Ovary (tissue), 9 donors: ENCODE results near the gene SLC22A1. TPM values are rescaled to one million over a fixed set of nuclear protein-coding genes. Genes with fewer than 3 reads are reported as not detected.

Experiments used
- DNase-seq, 5 donors: peaks; one replicate each; pipeline ENCODE4 v3.0.0-alpha.2; 2019 to 2020
- H3K27ac ChIP-seq, 2 donors: fragments of 200-600 bp; one replicate each; pipeline versions ENCODE4 v1.5.1 to v1.8.0; 2019 to 2022
- H3K27me3 ChIP-seq: fragments of 200-600 bp; one replicate; pipeline ENCODE4 v1.8.0; 2022
- H3K36me3 ChIP-seq: fragments of 200-600 bp; sonication (generic); one replicate; pipeline ENCODE4 v1.5.1; 2019
- H3K4me1 ChIP-seq: one replicate; pipeline ENCODE4 v1.8.1; 2013; ENCODE audit warnings: mild to moderate bottlenecking, moderate library complexity; ENCODE audit not compliant: insufficient read depth
- H3K4me3 ChIP-seq: fragments of 200-600 bp; sonication (generic); one replicate; pipeline ENCODE4 v1.5.1; 2017
- H3K9me3 ChIP-seq, 2 donors: fragments of 200-600 bp in 1 of 2; sonication (generic) in 1 of 2; one replicate each; pipeline versions ENCODE4 v1.5.1 to v1.8.1; 2013 to 2019; ENCODE audit warnings: mild to moderate bottlenecking in 1 of 2, moderate library complexity in 1 of 2
- EP300 ChIP-seq: sonication (generic); formaldehyde crosslinking; IDR thresholded peaks from one replicate; pipeline ENCODE4 v1.6.1; 2017; ENCODE audit warnings: antibody characterized with exemption
- POLR2A ChIP-seq: fragments of 450-650 bp; IDR thresholded peaks from one replicate; pipeline ENCODE4 v1.6.1; 2017; ENCODE audit warnings: antibody characterized with exemption, mild to moderate bottlenecking, moderate library complexity
- WGBS, 3 donors: extraction: QIAGEN DNeasy Blood & Tissue Kit in 1 of 3; methylation state at CpG; one replicate each; pipeline versions ENCODE4 v1.1.5 to v1.1.7; 2013 to 2017; 5-methylcytosine and 5-hydroxymethylcytosine counted together
- intact Hi-C, 4 donors: fragments of 100-400 bp; cut with DNase I; formaldehyde crosslinking; loops; one replicate each; pipeline versions ENCODE4 v1.11.0 to v1.15.1; 2022 to 2023
- polyA plus RNA-seq, 2 donors: library from polyadenylated mRNA; stranded (reverse); fragments of 200-250 nt in 1 of 2; fragments of 350-450 nt in 1 of 2; fragmentation: Illumina TruSeq in 1 of 2; extraction: RNeasy Lipid Tissue Mini Kit (QIAGEN cat#74804) in 1 of 2; gene quantifications; one replicate each; pipeline ENCODE4 v1.2.3, GENCODE V29; 2013 to 2014
- total RNA-seq, 7 donors: library from RNA; depleted of rRNA in 2 of 7; stranded (reverse); fragments of >200 nt in 2 of 7; fragmentation: NEBNext Ultra II Directional in 3 of 7; extraction: Animal tissue kit (Norgen Biotek cat#: 25700) in 3 of 7; gene quantifications; one replicate each; pipeline versions ENCODE4 v1.1.0 to v1.2.4, GENCODE V29; 2016 to 2023
- TF ChIP-seq, protein P1 (sequence below), 3 donors: fragments of 450-650 bp in 2 of 3; fragments of 200-600 bp in 1 of 3; IDR thresholded peaks; one replicate each; pipeline versions ENCODE4 v1.5.1 to v1.8.0; 2016 to 2022; ENCODE audit warnings: antibody characterized with exemption in 3 of 3, mild to moderate bottlenecking in 1 of 3
- donor health status: DM: no; HTN: no; CAD: no; lungs with moderate emphysema.
- donor health status: DM: no; HTN: no; CAD: no.
- donor health status: Bipolar disorder and iron deficiency.
- donor health status: DM: yes; HTN: yes; CAD: no.
- donor health status: DM: no; HTN: no; CAD: no.
- donor health status: DM: yes; HTN: yes; CAD: no.

The SLC22A1 gene
- total and polyA plus RNA-seq, 9 donors: 0.23 to 2.4 (median 1.1) TPM; not detected in 1

DNA sequence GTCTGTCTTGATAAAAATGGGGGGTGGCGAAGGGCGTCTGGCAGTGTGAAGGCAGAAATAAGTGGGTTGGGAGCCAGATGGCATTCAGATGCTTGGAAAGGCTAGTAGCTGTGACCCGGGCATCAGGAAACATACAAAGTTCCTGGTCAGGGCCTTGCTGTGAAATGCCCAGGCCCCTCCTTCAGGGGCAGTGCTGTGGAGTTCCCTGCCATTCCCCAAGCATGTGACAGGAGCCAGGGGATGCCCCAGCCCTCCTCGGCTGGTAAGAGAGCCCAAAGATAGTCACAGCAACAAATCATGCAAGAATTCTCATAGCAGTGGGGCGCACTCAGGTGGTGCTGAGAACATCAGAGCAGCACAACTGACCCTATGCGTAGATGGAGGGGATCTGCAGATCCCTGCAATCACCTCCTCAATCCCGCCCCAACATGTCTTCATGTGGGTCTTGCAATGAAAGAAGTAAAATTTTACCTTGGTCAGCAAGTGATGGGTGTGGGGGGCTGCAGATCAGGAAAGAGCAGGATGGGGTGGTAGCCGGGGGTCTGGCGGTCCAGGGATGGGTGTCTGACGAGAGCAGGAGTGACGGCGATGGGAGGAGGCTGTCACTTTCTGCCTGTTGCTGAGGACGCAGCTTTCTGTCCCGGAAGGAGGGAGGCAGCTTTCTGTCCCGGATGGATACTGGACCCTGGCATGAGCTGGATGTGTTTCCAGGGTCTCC lies 39.5 kb downstream of the SLC22A1 start:
- WGBS, 3 donors: 91 to 93% (median 91%) methylated on average over 15 of the region's 15 CpGs
- no peaks in the 10 kb centered on the region for H3K4me1 ChIP-seq
- TF ChIP-seq POLR2A: no peak
- no peak for TF ChIP-seq EP300
- TF ChIP-seq, protein P1, sequence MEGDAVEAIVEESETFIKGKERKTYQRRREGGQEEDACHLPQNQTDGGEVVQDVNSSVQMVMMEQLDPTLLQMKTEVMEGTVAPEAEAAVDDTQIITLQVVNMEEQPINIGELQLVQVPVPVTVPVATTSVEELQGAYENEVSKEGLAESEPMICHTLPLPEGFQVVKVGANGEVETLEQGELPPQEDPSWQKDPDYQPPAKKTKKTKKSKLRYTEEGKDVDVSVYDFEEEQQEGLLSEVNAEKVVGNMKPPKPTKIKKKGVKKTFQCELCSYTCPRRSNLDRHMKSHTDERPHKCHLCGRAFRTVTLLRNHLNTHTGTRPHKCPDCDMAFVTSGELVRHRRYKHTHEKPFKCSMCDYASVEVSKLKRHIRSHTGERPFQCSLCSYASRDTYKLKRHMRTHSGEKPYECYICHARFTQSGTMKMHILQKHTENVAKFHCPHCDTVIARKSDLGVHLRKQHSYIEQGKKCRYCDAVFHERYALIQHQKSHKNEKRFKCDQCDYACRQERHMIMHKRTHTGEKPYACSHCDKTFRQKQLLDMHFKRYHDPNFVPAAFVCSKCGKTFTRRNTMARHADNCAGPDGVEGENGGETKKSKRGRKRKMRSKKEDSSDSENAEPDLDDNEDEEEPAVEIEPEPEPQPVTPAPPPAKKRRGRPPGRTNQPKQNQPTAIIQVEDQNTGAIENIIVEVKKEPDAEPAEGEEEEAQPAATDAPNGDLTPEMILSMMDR (IDR thresholded peaks at IDR 0.05): no peak
- intact Hi-C loops: no loop called here
- no peaks in the 10 kb centered on the region for H3K9me3 ChIP-seq
- H3K4me3 ChIP-seq: no peak overlapping the region
- H3K27ac ChIP-seq: no peak overlapping the region
- no peaks in the 10 kb centered on the region for H3K36me3 ChIP-seq
- no peak for DNase-seq
- no peaks in the 10 kb centered on the region for H3K27me3 ChIP-seq

DNA sequence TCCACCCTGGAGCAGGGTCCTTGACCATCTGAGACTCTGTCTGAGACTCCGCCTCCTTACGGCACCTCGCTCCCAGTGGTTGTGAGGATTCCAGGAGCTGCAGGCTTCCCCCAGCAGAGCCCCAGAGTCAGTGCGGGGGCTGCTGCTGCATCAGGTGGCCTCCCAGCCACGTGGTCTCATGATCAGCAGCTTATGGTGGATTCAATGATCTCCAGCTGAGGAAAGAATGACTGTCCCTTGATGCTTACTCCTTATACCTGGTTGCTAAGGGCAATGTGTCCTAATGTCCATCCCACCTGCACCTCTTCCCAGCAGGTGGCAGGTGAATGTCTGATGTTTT lies 40.0 kb downstream of the SLC22A1 start:
- no peaks in the 10 kb centered on the region for H3K9me3 ChIP-seq
- no peaks in the 10 kb centered on the region for H3K27me3 ChIP-seq
- H3K27ac ChIP-seq: no peak overlapping the region
- intact Hi-C loops: no loop called here
- H3K4me3 ChIP-seq: no peak overlapping the region
- no peaks in the 10 kb centered on the region for H3K36me3 ChIP-seq
- H3K4me1 ChIP-seq: no peaks in the 10 kb centered on the region
- WGBS, 3 donors: 66 to 70% (median 68%) methylated on average over 5 of the region's 5 CpGs
- no peak for DNase-seq
- TF ChIP-seq, protein P1 (IDR thresholded peaks at IDR 0.05): no peak
- TF ChIP-seq POLR2A (no peak), EP300 (no peak)

DNA sequence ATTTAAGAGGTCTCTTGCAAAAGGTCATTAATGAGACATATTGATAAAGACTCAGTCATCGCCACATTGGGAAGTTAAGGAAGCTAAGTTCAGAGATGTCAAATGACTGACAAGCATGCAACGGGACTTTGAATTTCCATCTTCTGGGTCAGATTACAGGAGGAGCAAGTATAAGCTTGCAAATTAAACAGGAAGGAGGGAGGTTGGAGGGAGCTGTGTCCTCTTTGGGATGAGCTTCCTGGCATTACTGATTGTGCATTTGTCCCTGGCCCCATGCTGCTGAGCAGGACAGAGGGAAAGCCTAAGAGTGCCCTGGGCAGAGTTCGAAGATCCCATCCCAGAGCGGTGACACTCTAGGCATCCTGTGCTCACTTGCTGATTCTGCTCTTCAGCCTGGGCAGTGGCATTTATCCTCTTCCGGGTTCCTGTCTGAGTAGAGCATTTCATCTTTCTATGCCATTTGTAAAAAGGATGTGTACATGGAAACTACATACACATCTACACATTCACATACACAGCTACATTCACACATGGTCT lies 40.5 kb downstream of the SLC22A1 start:
- no peaks in the 10 kb centered on the region for H3K36me3 ChIP-seq
- H3K27me3 ChIP-seq: no peaks in the 10 kb centered on the region
- H3K27ac ChIP-seq: no peak overlapping the region
- WGBS, 3 donors: 75 to 84% (median 83%) methylated on average over 5 of the region's 5 CpGs
- intact Hi-C loops: no loop called here
- TF ChIP-seq, protein P1 (IDR thresholded peaks at IDR 0.05): no peak
- TF ChIP-seq EP300: no peak
- no peak for TF ChIP-seq POLR2A
- H3K9me3 ChIP-seq: no peaks in the 10 kb centered on the region
- no peak for DNase-seq
- no peaks in the 10 kb centered on the region for H3K4me1 ChIP-seq
- no peak overlapping the region for H3K4me3 ChIP-seq

DNA sequence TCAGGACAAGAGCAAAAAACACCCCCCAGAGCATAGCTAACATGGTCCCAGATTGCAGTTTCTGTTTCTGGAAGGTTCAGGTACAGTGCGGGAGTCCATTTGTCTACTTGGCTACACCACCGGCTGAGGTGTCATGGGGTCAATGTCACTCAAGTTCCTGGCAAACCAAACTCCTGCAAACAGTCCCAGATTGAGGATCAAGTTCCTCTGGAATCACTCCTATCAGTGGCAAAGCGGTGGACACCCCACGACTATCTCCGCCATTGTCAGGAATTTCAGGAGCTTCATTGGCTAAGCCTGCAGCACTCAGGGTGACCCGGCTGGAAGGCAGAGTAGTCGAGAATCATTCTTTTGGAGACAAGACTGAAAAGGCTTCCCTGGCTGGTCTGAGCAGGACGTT lies 41.8 kb downstream of the SLC22A1 start:
- WGBS, 3 donors: 22 to 42% (median 38%) methylated on average over 8 of the region's 8 CpGs
- intact Hi-C loops: no loop called here

More for the DNA sequence above, 41.8 kb downstream of the SLC22A1 start:
- no peak for TF ChIP-seq EP300
- TF ChIP-seq, protein P1 (IDR thresholded peaks at IDR 0.05): no peak
- TF ChIP-seq POLR2A: no peak
- no peaks in the 10 kb centered on the region for H3K27me3 ChIP-seq
- DNase-seq: no peak
- no peaks in the 10 kb centered on the region for H3K9me3 ChIP-seq
- H3K36me3 ChIP-seq: no peaks in the 10 kb centered on the region
- no peak overlapping the region for H3K4me3 ChIP-seq
- H3K4me1 ChIP-seq: no peaks in the 10 kb centered on the region
- H3K27ac ChIP-seq: no peak overlapping the region
